ENCODE measurements around the gene POP7. TPM values are rescaled to one million over a fixed set of nuclear protein-coding genes. Genes with fewer than 3 reads are reported as not detected.

POP7 gene
- total and polyA plus RNA-seq, 11 donors: 24.1 to 62.4 (median 29.7) TPM

- Histone ChIP-seq H3K27ac (no peak overlapping the region), H3K9me3 (no peaks in the 10 kb centered on the region), H3K4me1 (no peaks in the 10 kb centered on the region), H3K27me3 (peaks cover 0 to 29% (median 5%) of the 10 kb centered on the region in 9 donors), H3K4me3 (no peak overlapping the region), H3K36me3 (no peaks in the 10 kb centered on the region)
- TF ChIP-seq CTCF (IDR thresholded peaks at IDR 0.05): no peak
- TF ChIP-seq POLR2A (IDR thresholded peaks at IDR 0.05): no peak
- intact Hi-C loops (cut with DNase I): loop anchor here in 1 of 10 donors (5.0 kb wide), 1 partner anchor 236 kb away; no protein-coding TSS in a partner anchor
- ATAC-seq (no peak), DNase-seq (no peak)
- WGBS, 4 donors: 79 to 84% (median 80%) methylated on average over 5 of the region's 5 CpGs
These were observed 47.1 kb downstream of the POP7 start for GRCh38 chr7:100752994-100753393.

- no peaks in the 10 kb centered on the region for H3K36me3 ChIP-seq
- TF ChIP-seq CTCF (IDR thresholded peaks at IDR 0.05) (no peak), POLR2A (IDR thresholded peaks at IDR 0.05) (no peak)
- no peak overlapping the region for H3K27ac ChIP-seq
- no peaks in the 10 kb centered on the region for H3K9me3 ChIP-seq
- peaks cover 0 to 24% (median 5%) of the 10 kb centered on the region in 9 donors for H3K27me3 ChIP-seq
- no peak for DNase-seq
- ATAC-seq: no peak
- WGBS, 4 donors: 82 to 92% (median 91%) methylated on average over 3 of the region's 3 CpGs
- intact Hi-C loops (cut with DNase I): loop anchor here in 1 of 10 donors (5.0 kb wide), 1 partner anchor 236 kb away; no protein-coding TSS in a partner anchor
- no peaks in the 10 kb centered on the region for H3K4me1 ChIP-seq
- no peak overlapping the region for H3K4me3 ChIP-seq
These were observed 47.8 kb downstream of the POP7 start for GRCh38 chr7:100753750-100754149.

Other genes with a start within 250 kb of the POP7 start
- gene SPACDR, start 241.9 kb upstream of the POP7 start, total RNA-seq: under 1 TPM in 5 of 9 donors, not detected in 4; 0.27 to 0.77 (median 0.39) TPM
- under 1 TPM; 0.61 to 0.78 TPM for gene SPACDR, start 241.9 kb upstream of the POP7 start, polyA plus RNA-seq
- gene TSC22D4, start 226.9 kb upstream of the POP7 start, total RNA-seq: 10 to 100 TPM; 41.8 to 55.5 (median 49.0) TPM
- gene TSC22D4, start 226.9 kb upstream of the POP7 start, polyA plus RNA-seq: 10 to 100 TPM; 42.2 to 47.0 TPM
- gene NYAP1, start 222.2 kb upstream of the POP7 start, total RNA-seq: 1 to 10 TPM in 1 of 9 donors, under 1 TPM in 5, not detected in 3; 0.16 to 1.1 (median 0.35) TPM
- gene NYAP1, start 222.2 kb upstream of the POP7 start, polyA plus RNA-seq: under 1 TPM; 0.42 to 0.50 TPM
- 10 to 100 TPM; 24.1 to 36.9 (median 32.8) TPM for gene AGFG2, start 166.9 kb upstream of the POP7 start, total RNA-seq
- gene AGFG2, start 166.9 kb upstream of the POP7 start, polyA plus RNA-seq: 10 to 100 TPM; 12.5 to 30.8 TPM
- gene SAP25, start 132.2 kb upstream of the POP7 start, total RNA-seq: 1 to 10 TPM in 2 of 9 donors, under 1 TPM in 3, not detected in 4; 0.35 to 2.3 (median 0.72) TPM
- gene SAP25, start 132.2 kb upstream of the POP7 start, polyA plus RNA-seq: under 1 TPM; 0.30 to 0.65 TPM
- gene LRCH4, start 120.0 kb upstream of the POP7 start, total RNA-seq: 10 to 100 TPM; 18.5 to 46.6 (median 29.2) TPM
- gene LRCH4, start 120.0 kb upstream of the POP7 start, polyA plus RNA-seq: 10 to 100 TPM; 34.1 to 42.0 TPM
- gene FBXO24, start 119.8 kb upstream of the POP7 start, total RNA-seq: under 1 TPM in 6 of 9 donors, not detected in 3; 0.11 to 0.75 (median 0.48) TPM
- gene FBXO24, start 119.8 kb upstream of the POP7 start, polyA plus RNA-seq: under 1 TPM in 1 of 2 donors, not detected in 1; 0.14 TPM
- gene PCOLCE, start 103.8 kb upstream of the POP7 start, total RNA-seq: 10 to 100 TPM; 15.7 to 68.1 (median 28.3) TPM
- 10 to 100 TPM; 33.5 to 35.4 TPM for gene PCOLCE, start 103.8 kb upstream of the POP7 start, polyA plus RNA-seq
- 10 to 100 TPM in 5 of 9 donors, 1 to 10 TPM in 4; 6.7 to 13.8 (median 10.4) TPM for gene MOSPD3, start 93.6 kb upstream of the POP7 start, total RNA-seq
- 10 to 100 TPM; 10.4 to 12.3 TPM for gene MOSPD3, start 93.6 kb upstream of the POP7 start, polyA plus RNA-seq
- gene TFR2, start 64.6 kb upstream of the POP7 start, total RNA-seq: under 1 TPM in 4 of 9 donors, not detected in 5; 0.15 to 0.59 (median 0.45) TPM
- gene TFR2, start 64.6 kb upstream of the POP7 start, polyA plus RNA-seq: under 1 TPM; 0.08 to 0.37 TPM
- not detected for gene ACTL6B, start 49.7 kb upstream of the POP7 start, total RNA-seq
- gene ACTL6B, start 49.7 kb upstream of the POP7 start, polyA plus RNA-seq: not detected
- 100 to 1,000 TPM in 7 of 9 donors, 10 to 100 TPM in 2; 94.8 to 188 (median 122) TPM for gene GNB2, start 32.4 kb upstream of the POP7 start, total RNA-seq
- gene GNB2, start 32.4 kb upstream of the POP7 start, polyA plus RNA-seq: 100 to 1,000 TPM in 1 of 2 donors, 10 to 100 TPM in 1; 48.0 to 199 TPM
- 10 to 100 TPM; 14.1 to 31.7 (median 23.2) TPM for gene GIGYF1, start 11.9 kb upstream of the POP7 start, total RNA-seq
- gene GIGYF1, start 11.9 kb upstream of the POP7 start, polyA plus RNA-seq: 10 to 100 TPM; 12.9 to 23.8 TPM
- gene EPO, start 14.3 kb downstream of the POP7 start, total RNA-seq: not detected
- not detected for gene EPO, start 14.3 kb downstream of the POP7 start, polyA plus RNA-seq
- gene ZAN, start 27.5 kb downstream of the POP7 start, total RNA-seq: not detected
- gene ZAN, start 27.5 kb downstream of the POP7 start, polyA plus RNA-seq: not detected
- 10 to 100 TPM; 18.0 to 76.2 (median 21.4) TPM for gene EPHB4, start 121.4 kb downstream of the POP7 start, total RNA-seq
- 10 to 100 TPM; 10.7 to 35.2 TPM for gene EPHB4, start 121.4 kb downstream of the POP7 start, polyA plus RNA-seq
- 10 to 100 TPM in 1 of 9 donors, 1 to 10 TPM in 8; 4.6 to 23.6 (median 7.0) TPM for gene SLC12A9, start 146.6 kb downstream of the POP7 start, total RNA-seq
- gene SLC12A9, start 146.6 kb downstream of the POP7 start, polyA plus RNA-seq: 10 to 100 TPM in 1 of 2 donors, 1 to 10 TPM in 1; 6.4 to 10.5 TPM
- 10 to 100 TPM in 8 of 9 donors, 1 to 10 TPM in 1; 9.2 to 37.3 (median 17.1) TPM for gene TRIP6, start 161.3 kb downstream of the POP7 start, total RNA-seq
- gene TRIP6, start 161.3 kb downstream of the POP7 start, polyA plus RNA-seq: 10 to 100 TPM; 10.6 to 23.1 TPM
- gene SRRT, start 169.0 kb downstream of the POP7 start, total RNA-seq: 10 to 100 TPM; 31.0 to 62.2 (median 49.5) TPM
- 10 to 100 TPM; 38.0 to 49.7 TPM for gene SRRT, start 169.0 kb downstream of the POP7 start, polyA plus RNA-seq
- 1 to 10 TPM; 1.0 to 3.4 (median 1.6) TPM for gene UFSP1, start 183.6 kb downstream of the POP7 start, total RNA-seq
- 1 to 10 TPM; 3.4 TPM for gene UFSP1, start 183.6 kb downstream of the POP7 start, polyA plus RNA-seq
- 1 to 10 TPM in 4 of 9 donors, under 1 TPM in 5; 0.44 to 2.1 (median 0.78) TPM for gene ACHE, start 189.8 kb downstream of the POP7 start, total RNA-seq
- under 1 TPM; 0.58 to 0.69 TPM for gene ACHE, start 189.8 kb downstream of the POP7 start, polyA plus RNA-seq
- gene MUC3A, start 243.4 kb downstream of the POP7 start, total RNA-seq: 1 to 10 TPM in 3 of 9 donors, under 1 TPM in 6; 0.16 to 1.4 (median 0.45) TPM
- gene MUC3A, start 243.4 kb downstream of the POP7 start, polyA plus RNA-seq: 1 to 10 TPM in 1 of 2 donors, under 1 TPM in 1; 0.25 to 1.8 TPM